GM18907 (cell line): ENCODE results near the gene MAP3K14.
"Not testable (repeated sequence)": the region's sequence is repeated elsewhere in the genome, so short reads cannot be mapped to it uniquely, and the experiment has no call there.

Experiments
- ATAC-seq: cut with Tn5 transposase; IDR thresholded peaks from one replicate; pipeline ENCODE4 v1.9.1; 2021; ENCODE audit warnings: mild to moderate bottlenecking, moderate library complexity; ENCODE audit not compliant: unreplicated experiment

The MAP3K14 gene

DNA sequence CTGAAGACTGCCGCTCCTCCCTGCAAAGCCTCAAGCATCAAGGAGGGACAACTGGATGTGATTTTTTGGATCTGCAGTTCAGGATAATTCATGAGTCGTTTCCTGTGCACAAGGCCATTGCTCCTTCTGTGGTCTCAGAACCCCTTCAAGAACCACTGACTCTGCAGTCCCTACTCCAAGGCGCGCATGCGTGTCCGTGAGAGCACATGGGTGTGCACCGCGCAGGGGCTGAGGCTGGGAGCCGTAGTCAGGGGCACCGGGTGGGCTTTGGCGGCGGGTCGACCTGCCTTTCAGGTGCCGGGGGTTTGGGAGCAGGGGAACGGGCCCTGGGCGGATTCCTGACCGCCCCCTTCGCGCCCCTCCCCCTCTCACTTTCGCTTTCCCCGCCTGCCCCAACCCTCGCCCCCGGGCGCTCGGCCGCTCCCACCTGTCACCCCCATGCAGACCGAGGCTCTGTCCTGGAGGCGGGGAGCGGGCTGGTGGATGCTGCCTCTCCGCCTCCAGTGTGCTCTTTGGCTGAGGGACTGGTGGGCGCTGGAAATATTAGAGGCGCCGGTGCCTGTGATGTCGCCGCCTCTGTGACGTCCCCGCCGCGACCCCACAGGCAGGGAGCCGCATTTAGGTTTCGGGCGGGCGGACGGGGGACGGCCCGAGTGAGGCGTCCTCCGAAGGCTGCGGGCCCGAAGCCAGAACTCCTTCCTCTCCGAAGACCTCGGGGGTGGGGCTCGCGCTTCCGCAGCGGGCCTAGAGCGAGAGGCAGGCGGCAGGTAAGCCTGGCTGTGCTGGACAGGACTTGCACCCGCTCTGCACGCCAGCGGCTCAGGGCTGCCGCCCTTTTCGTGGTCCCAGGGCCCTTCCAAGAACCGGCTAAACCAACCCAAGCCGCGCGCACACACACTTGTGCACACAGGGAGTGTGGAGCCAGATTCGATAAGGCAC, 55.0 kb downstream of the MAP3K14 start, which contains the start of gene SPATA32:
TSS of gene SPATA32 (minus strand) at position 518 of the 939 bp plus-strand sequence. CDS start at position 440, 78 bp downstream.
- no peak for ATAC-seq

DNA sequence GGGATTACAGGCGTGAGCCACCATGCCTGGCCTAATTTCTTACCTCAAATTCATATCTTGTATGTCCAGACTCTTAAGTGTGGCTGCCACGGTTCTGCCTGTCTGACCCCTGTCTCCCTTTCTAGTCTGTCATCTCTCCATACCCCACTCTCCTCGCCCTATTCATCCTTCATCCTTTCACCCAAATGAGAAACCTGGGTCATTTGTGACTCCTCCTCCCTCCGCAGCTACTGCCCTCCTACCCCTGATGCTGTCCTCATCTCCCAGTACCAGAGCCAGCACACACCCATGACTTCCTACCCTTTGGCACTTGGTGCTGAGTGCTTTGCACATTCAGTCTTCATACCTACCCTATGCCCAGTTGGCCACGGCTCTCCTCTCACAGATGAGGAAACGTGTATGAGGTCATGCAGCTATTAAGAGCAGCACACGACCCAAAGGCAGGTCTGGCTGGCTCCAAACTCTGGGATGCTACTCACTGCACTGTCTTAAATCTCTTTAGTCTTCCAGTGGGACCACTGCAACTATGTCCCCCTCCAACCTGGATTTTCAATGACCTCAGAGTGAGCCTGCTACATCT, 56.5 kb downstream of the MAP3K14 start:
- no peak for ATAC-seq

- ATAC-seq = no peak
These were observed 57.8 kb downstream of the MAP3K14 start for GRCh38 chr17:45258981-45259380.

GRCh38 chr17:45257115-45257514, 59.7 kb downstream of the MAP3K14 start:
- no peak for ATAC-seq

- ATAC-seq = no peak
These were observed 60.5 kb downstream of the MAP3K14 start for GRCh38 chr17:45256114-45256966.

DNA sequence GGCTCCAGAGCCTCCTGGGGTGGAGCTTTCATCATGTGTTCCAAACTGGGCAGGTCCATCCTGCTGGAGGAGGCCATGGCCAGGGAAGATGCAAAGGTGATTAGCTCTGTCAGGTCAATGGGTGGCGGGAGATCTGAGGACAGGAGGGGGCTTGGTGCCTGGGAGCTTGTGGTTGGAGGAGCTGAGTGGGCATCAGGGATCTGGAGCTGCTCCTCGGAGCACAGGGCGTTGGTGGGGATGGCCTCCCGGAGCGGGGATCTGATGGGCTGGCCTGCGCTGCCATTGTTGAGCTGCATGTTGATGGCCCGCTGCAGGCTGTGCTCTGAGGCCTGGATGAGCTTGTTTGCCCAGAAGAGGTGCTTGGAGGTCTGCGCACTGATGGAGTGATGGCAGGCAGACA, 61.5 kb downstream of the MAP3K14 start:
- ATAC-seq = no peak

- no peak for ATAC-seq
These were observed 62.9 kb downstream of the MAP3K14 start for GRCh38 chr17:45253879-45254278.

DNA sequence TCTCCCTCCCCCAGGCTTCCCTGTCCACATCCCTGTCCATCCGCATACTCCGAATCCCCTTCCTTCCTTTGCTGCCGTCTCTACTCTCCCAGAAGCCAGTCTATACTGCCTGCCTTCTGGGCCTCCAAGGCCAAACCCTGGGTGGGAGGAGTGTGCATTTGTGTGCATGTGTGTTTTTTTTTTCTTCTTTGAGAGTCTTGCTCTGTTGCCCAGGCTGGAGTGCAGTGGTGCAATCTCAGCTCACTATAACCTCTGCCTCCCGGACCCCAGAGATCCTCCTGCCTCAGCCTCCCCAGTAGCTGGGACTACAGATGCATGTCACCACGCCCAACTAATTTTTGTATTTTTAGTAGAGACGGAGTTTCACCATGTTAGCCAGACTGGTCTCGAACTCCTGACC, 63.6 kb downstream of the MAP3K14 start:
- not testable (repeated sequence) for ATAC-seq

GRCh38 chr17:45251931-45252330, 64.9 kb downstream of the MAP3K14 start:
- no peak for ATAC-seq

- ATAC-seq = peak; percentile 64
These were observed 68.5 kb downstream of the MAP3K14 start for GRCh38 chr17:45248132-45248957.

DNA sequence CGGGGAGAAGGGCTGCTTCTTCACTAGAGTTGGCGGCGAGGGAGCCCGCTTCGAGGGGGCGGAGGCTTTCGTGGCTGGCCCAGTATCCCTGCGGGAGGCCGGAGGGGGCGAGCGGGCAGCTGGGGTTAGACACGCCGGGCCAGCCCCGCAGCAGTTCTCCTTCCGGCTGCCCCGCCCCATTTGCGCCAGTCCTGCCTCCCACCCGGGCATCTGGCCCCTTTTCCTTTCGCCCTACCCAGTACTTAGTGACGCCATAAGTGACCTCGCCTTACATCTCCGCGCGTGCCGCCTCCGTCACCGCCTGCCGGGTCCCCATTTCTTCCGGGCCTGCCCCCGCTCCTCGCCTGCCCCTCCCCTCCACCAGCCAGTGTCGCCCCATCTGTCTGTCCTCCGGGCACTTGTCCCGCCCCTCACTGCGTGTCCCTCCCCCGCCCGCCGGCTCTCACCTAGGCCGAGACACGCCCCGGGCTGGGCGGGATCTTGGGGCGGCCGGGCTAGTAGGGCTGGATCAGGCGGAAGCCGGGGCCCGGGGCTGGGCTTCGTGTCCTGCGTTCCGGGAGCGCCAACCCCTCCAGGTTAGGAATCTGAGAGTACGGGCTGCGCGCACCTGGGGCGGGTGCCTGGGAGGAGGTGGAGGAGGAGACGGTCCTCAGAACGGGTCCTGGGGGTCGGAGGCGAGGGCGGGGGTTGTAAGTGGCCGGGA, 69.2 kb downstream of the MAP3K14 start:
- peak; percentile 80 for ATAC-seq

DNA sequence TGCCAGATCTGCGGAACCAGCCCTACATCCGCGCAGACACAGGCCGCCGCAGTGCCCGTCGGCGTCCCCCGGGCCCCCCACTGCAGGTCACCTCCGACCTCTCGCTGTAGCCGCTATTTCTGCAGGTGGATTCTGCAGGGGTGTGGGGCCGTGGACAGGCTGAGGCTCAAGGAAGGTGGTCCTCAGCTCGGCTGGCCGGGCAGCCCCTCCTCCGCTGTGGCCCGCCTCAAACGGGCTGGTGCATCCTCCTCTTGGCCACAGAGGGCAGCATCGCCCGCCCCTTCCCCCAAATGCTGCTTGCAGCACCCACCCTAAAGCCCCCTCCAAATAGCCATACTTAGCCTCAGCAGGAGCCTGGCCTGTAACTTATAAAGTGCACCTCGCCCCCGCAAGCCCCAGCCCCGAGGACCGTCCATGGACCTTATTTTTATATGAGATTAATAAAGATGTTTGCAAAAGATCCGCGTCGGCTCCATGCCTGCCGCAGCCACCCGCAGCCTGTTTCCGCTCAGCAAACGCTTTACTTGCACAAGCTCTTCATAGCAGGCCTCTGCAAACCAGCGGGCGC, 69.9 kb downstream of the MAP3K14 start:
- no peak for ATAC-seq

DNA sequence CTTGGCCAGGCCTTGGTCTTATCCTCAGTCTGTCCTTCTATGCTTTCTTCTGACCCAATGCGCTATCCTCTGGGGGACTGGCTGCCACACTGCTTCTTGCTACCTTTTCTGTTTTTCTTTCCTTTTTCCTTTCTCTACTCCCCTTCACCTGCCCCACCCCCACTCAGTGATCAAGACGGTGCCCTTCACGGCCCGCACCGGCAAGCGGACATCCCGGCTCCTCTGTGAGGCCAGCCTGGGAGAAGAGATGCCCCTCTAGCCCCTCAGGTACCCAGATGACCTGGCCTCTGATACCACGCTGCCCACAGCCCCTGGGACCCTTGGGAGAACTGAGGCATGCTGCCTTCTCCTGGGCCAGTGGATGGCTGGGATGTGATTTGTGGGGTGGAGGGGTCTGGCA, 70.5 kb downstream of the MAP3K14 start:
- no peak for ATAC-seq

DNA sequence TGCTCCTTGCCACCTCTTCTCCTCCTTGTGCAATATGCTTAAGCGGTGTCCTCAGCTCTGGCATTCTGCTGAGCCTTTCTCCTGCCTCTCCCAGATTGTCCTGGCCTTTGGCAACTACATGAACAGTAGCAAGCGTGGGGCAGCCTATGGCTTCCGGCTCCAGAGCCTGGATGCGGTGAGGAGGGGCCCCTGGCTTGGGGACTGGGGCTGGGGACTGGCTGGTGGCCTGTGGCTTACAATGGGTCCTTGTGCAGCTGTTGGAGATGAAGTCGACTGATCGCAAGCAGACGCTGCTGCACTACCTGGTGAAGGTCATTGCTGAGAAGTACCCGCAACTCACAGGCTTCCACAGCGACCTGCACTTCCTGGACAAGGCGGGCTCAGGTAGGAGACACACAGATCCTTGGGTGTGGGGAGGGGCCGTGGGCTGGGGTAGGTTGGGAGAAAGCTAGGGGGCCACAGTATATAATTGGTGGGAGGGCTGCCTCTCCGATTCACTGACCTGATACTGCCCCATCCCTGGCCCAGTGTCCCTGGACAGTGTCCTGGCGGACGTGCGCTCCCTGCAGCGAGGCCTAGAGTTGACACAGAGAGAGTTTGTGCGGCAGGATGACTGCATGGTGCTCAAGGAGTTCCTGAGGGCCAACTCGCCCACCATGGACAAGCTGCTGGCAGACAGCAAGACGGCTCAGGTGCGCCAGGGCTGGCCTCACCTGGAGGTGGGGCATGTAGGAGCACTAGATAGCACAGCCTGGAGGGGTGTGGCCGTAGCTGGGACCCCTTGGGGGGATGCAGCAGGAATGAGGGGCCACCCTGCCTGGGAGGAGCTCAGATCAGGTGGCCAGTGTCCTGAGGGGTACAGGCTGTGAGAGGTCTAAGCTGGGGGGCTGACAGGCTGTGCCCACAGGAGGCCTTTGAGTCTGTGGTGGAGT, 71.8 kb downstream of the MAP3K14 start:
- ATAC-seq = no peak

DNA sequence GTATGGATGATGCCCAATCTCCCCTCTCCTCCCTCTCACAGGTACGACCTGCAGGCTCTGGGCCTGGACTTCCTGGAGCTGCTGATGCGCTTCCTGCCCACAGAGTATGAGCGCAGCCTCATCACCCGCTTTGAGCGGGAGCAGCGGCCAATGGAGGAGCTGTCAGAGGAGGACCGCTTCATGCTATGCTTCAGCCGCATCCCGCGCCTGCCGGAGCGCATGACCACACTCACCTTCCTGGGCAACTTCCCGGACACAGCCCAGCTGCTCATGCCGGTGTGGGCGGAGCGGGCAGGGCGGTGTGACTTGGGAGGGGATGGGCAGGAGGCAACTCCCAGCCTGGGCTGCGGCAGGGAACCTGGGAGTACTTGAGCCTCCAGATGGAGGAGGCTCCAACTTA, 73.1 kb downstream of the MAP3K14 start:
- no peak for ATAC-seq

- ATAC-seq = no peak
These were observed 74.8 kb downstream of the MAP3K14 start for GRCh38 chr17:45242029-45242414.

GRCh38 chr17:45241328-45242028, 75.3 kb downstream of the MAP3K14 start:
- ATAC-seq = no peak

DNA sequence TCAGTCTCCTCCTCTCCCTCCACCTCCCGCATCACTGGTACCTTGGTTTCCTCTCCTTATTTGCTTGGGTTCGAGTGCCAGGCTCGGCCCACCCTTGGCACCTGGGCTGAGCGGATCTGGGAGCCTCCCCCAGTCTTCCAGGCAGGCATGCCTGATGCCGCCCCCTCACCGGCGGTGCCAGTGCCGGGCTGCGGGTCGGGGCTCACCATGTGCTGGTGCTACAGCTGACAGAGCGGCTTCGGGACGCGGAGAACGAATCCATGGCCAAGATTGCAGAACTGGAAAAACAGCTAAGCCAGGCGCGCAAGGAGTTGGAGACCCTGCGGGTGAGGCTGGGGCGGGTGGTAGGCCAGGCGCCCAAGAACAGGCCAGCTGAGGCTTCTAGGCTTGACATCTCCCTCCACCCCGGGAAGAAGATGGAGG, 75.9 kb downstream of the MAP3K14 start:
- ATAC-seq = no peak
